Esophagus muscularis mucosa (tissue), 4 donors: ENCODE results near the gene SLC25A11. TPM values are rescaled to one million over a fixed set of nuclear protein-coding genes. Genes with fewer than 3 reads are reported as not detected.

Experiments
- DNase-seq: peaks from one replicate; pipeline ENCODE4 v3.0.0-alpha.2; 2017; ENCODE audit errors: extremely low spot score
- H3K27ac ChIP-seq, 4 donors: fragments of 200-600 bp; sonication (generic); replicated peaks in 1 of 4; 1 replicate in 3 of 4; 2 replicates in 1 of 4; pipeline ENCODE4 v1.5.1; 2016 to 2019; ENCODE audit warnings: mild to moderate bottlenecking in 1 of 4
- H3K27me3 ChIP-seq, 4 donors: fragments of 200-600 bp; sonication (generic); one replicate each; pipeline versions ENCODE4 v1.5.1 to v1.6.0; 2016 to 2019
- H3K36me3 ChIP-seq, 4 donors: fragments of 200-600 bp; sonication (generic); one replicate each; pipeline ENCODE4 v1.5.1; 2016 to 2019
- H3K4me1 ChIP-seq, 4 donors: fragments of 200-600 bp; sonication (generic); one replicate each; pipeline ENCODE4 v1.5.1; 2016 to 2019
- H3K4me3 ChIP-seq, 4 donors: fragments of 200-600 bp; sonication (generic); 1 replicate in 2 of 4; 2 replicates in 2 of 4; pipeline ENCODE4 v1.5.1; 2016 to 2019; ENCODE audit warnings: mild to moderate bottlenecking in 4 of 4, moderate library complexity in 1 of 4
- H3K9me3 ChIP-seq, 4 donors: fragments of 200-600 bp; sonication (generic); 1 replicate in 3 of 4; 2 replicates in 1 of 4; pipeline ENCODE4 v1.5.1; 2016 to 2019
- EP300 ChIP-seq: sonication (generic); formaldehyde crosslinking; IDR thresholded peaks from one replicate; pipeline ENCODE4 v1.6.1; 2017; ENCODE audit warnings: antibody characterized with exemption
- POLR2A ChIP-seq: fragments of 450-650 bp; IDR thresholded peaks from one replicate; pipeline ENCODE4 v1.6.1; 2017; ENCODE audit warnings: antibody characterized with exemption, moderate library complexity, mild to moderate bottlenecking, low read depth
- POLR2AphosphoS5 ChIP-seq, 2 donors: sonication (generic); formaldehyde crosslinking; IDR thresholded peaks; one replicate each; pipeline ENCODE4 v1.6.1; 2017; ENCODE audit warnings: antibody characterized with exemption in 2 of 2
- WGBS: methylation state at CpG from one replicate; pipeline ENCODE4 v1.1.5; 2018; 5-methylcytosine and 5-hydroxymethylcytosine counted together
- intact Hi-C: fragments of 100-400 bp; cut with DNase I; formaldehyde crosslinking; loops from one replicate; pipeline ENCODE4 v1.15.1; 2023
- small RNA-seq, 3 donors: library from RNA; depleted of rRNA; stranded (forward); fragments of <200 nt; gene quantifications; one replicate each; pipeline ENCODE3, GENCODE V24; 2016
- total RNA-seq, 4 donors: library from RNA; depleted of rRNA; stranded (reverse); fragments of >200 nt; gene quantifications; one replicate each; pipeline versions ENCODE4 v1.1.0 to v1.2.1, GENCODE V29; 2016
- TF ChIP-seq, protein P1 (sequence below), 3 experiments: fragments of 200-600 bp in 2 of 3; fragments of 450-650 bp in 1 of 3; sonication (generic) in 2 of 3; IDR thresholded peaks; one replicate each; pipeline ENCODE4 v1.5.1; 2017 to 2019; ENCODE audit warnings: antibody characterized with exemption in 3 of 3, mild to moderate bottlenecking in 2 of 3, moderate library complexity in 1 of 3

Gene SLC25A11
- total RNA-seq, 4 donors from 2014 or later: 38.8 to 73.4 (median 55.5) TPM

DNA sequence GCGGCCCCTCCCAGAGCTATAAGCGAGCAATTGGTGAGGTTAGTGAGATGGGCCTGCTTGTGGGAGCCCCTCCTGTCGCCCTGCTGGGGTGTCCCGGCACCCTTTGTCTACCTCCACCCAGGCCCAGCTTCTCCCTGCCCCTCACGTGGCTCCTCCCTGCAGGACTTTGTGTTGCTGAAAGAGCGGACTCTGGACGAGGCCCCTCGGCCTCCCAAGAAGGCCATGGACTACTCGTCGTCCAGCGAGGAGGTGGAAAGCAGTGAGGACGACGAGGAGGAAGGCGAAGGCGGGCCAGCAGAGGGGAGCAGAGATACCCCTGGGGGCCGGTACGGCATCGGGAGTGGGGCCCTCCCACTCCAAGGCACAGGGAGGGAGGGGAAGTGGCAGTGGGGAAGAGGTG lies 46.6 kb downstream of the SLC25A11 start:
- H3K4me3 ChIP-seq: no peak overlapping the region
- WGBS: 82% methylated on average over 18 of the region's 18 CpGs

DNA sequence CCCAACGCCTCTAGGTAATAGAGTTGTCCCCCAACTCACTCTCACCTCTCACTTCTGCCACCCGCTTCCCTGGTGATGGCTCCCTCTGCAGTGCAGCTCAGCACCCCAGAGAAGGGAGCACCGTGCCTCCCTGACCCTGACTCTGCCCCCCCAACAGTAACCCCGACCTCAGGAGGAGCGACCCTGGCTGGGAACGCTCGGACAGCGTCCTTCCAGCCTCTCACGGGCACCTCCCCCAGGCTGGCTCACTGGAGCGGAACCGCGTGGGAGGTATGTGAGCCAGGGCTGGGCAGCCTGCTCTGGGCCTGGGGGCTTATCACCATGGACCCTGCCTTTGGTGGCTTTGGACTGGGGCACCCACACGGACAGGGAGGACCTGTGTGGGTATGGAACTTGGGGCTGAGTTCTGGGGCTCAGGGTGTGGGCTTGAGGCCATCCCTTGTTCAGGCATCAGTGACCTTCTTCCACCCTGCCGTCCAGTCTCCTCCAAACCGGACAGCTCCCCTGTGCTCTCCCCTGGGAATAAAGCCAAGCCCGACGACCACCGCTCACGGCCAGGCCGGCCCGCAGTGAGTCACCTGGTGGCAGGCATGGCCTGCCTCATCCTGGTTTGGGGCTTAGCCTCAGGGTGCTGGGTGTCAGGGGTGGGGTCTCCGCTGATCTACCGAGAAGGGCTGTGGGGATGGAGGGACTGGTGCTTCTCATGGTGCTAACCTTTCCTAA lies 47.2 kb downstream of the SLC25A11 start:
- intact Hi-C loops: no loop called here
- DNase-seq: no peak
- Histone ChIP-seq H3K4me3 (no peak overlapping the region), H3K36me3 (peaks cover 74 to 96% (median 93%) of the 10 kb centered on the region in 4 donors), H3K27ac (no peak overlapping the region), H3K9me3 (no peaks in the 10 kb centered on the region), H3K27me3 (no peaks in the 10 kb centered on the region), H3K4me1 (peaks cover 0 to 5% (median 0%) of the 10 kb centered on the region in 4 donors)
- 95% methylated on average over 14 of the region's 23 CpGs for WGBS
- TF ChIP-seq POLR2AphosphoS5 (IDR thresholded peaks at IDR 0.05) (no peak), EP300 (no peak), POLR2A (no peak)
- TF ChIP-seq, protein P1, sequence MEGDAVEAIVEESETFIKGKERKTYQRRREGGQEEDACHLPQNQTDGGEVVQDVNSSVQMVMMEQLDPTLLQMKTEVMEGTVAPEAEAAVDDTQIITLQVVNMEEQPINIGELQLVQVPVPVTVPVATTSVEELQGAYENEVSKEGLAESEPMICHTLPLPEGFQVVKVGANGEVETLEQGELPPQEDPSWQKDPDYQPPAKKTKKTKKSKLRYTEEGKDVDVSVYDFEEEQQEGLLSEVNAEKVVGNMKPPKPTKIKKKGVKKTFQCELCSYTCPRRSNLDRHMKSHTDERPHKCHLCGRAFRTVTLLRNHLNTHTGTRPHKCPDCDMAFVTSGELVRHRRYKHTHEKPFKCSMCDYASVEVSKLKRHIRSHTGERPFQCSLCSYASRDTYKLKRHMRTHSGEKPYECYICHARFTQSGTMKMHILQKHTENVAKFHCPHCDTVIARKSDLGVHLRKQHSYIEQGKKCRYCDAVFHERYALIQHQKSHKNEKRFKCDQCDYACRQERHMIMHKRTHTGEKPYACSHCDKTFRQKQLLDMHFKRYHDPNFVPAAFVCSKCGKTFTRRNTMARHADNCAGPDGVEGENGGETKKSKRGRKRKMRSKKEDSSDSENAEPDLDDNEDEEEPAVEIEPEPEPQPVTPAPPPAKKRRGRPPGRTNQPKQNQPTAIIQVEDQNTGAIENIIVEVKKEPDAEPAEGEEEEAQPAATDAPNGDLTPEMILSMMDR (IDR thresholded peaks at IDR 0.05): no peak

More for the DNA sequence above, 46.6 kb downstream of the SLC25A11 start:
- peaks cover 0 to 5% (median under 1%) of the 10 kb centered on the region in 4 donors for H3K4me1 ChIP-seq
- intact Hi-C loops: no loop called here
- no peak for DNase-seq
- no peak overlapping the region for H3K27ac ChIP-seq
- TF ChIP-seq POLR2A (no peak), POLR2AphosphoS5 (IDR thresholded peaks at IDR 0.05) (no peak), EP300 (no peak)
- TF ChIP-seq, protein P1 (IDR thresholded peaks at IDR 0.05): no peak
- peaks cover 73 to 90% (median 87%) of the 10 kb centered on the region in 4 donors for H3K36me3 ChIP-seq
- no peaks in the 10 kb centered on the region for H3K9me3 ChIP-seq
- no peaks in the 10 kb centered on the region for H3K27me3 ChIP-seq

DNA sequence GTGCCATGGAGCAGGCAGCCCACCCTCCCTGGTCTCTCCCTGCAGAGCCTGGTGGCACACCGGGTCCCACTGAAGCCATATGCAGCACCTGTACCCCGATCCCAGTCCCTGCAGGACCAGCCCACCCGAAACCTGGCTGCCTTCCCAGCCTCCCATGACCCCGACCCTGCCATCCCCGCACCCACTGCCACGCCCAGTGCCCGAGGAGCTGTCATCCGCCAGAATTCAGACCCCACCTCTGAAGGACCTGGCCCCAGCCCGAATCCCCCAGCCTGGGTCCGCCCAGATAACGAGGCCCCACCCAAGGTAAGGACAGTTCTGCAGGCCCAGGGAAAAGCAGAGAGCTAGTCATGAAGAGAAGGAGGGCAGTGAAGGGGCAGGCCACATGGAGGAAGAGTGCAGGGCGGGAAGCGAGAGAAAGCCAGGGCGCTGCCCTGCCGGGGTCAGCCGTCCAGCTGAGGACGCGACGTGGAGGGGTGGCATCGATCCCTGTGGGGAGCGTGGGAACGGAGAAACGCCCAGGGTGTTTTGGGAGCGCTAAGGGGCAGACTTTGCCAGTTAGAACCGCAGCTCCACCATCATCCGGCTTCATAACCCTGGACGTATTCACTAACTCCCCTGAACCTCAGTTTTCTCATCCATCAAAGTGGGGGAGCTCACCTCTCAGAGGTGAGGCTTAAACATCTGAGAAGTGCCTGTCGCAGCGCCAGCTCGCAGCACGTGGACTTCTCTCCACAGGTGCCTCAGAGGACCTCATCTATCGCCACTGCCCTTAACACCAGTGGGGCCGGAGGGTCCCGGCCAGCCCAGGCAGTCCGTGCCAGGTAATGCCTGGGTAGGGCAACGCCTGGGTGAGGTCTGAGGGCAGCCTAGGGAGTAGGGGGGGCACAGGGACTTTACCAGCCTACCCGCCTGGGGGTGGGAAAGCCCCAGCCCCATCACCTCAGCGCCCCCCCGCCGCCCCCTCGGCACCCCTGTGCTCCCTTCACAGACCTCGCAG lies 48.1 kb downstream of the SLC25A11 start:
- intact Hi-C loops: loop anchor here (2.0 kb wide), 1 partner anchor 159 kb away; no protein-coding TSS in a partner anchor
- Histone ChIP-seq H3K4me3 (no peak overlapping the region), H3K9me3 (no peaks in the 10 kb centered on the region), H3K27ac (no peak overlapping the region), H3K36me3 (peaks cover 81 to 97% (median 95%) of the 10 kb centered on the region in 4 donors), H3K27me3 (no peaks in the 10 kb centered on the region), H3K4me1 (peaks cover 0 to 5% (median 0%) of the 10 kb centered on the region in 4 donors)
- DNase-seq: no peak
- TF ChIP-seq, protein P1 (IDR thresholded peaks at IDR 0.05): no peak
- TF ChIP-seq POLR2A (no peak), EP300 (no peak), POLR2AphosphoS5 (IDR thresholded peaks at IDR 0.05) (no peak)
- 90% methylated on average over 41 of the region's 42 CpGs for WGBS

DNA sequence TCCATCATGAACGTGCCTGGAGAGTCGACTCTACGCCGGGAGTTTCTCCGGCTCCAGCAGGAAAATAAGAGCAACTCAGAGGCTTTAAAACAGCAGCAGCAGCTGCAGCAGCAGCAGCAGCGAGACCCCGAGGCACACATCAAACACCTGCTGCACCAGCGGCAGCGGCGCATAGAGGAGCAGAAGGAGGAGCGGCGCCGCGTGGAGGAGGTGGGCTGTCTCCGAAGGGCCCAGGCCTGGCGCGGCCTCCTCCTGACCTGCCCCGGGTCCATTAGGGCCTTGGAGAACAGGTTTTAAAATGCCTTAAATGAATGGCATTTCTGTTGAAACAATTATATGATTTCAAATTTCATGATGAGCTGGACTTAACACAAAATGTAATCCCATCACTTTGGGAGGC lies 52.3 kb downstream of the SLC25A11 start:
- TF ChIP-seq POLR2A (no peak), EP300 (no peak), POLR2AphosphoS5 (IDR thresholded peaks at IDR 0.05) (no peak)
- TF ChIP-seq, protein P1 (IDR thresholded peaks at IDR 0.05): no peak
- Histone ChIP-seq H3K9me3 (no peaks in the 10 kb centered on the region), H3K27me3 (no peaks in the 10 kb centered on the region), H3K4me1 (peaks cover 0 to 5% (median 0%) of the 10 kb centered on the region in 4 donors), H3K4me3 (no peak overlapping the region), H3K27ac (no peak overlapping the region), H3K36me3 (peaks cover 63 to 84% (median 82%) of the 10 kb centered on the region in 4 donors)
- no peak for DNase-seq
- intact Hi-C loops: loop anchor here (10.0 kb wide), 2 partner anchors 53 to 183 kb away; partner anchors contain the start of genes MINK1 and PELP1
- 89% methylated on average over 18 of the region's 18 CpGs for WGBS

Small RNAs within 50 kb of the gene (small RNA-seq; reads per million reads assigned to genes)
- gene MIR6864 (0 to 0.51 (median 0.25) reads per million in 3 donors), gene MIR6865 (0 reads per million in 3 donors)

Other genes with a start within 250 kb of the SLC25A11 start
- gene PELP1, start 235.9 kb downstream of the SLC25A11 start, total RNA-seq: 10 to 100 TPM; 17.0 to 35.0 (median 24.0) TPM
- gene ARRB2, start 229.4 kb downstream of the SLC25A11 start, total RNA-seq: 10 to 100 TPM; 25.4 to 41.4 (median 31.4) TPM
- gene MED11, start 208.6 kb downstream of the SLC25A11 start, total RNA-seq: 10 to 100 TPM; 23.3 to 36.4 (median 26.6) TPM
- gene ZMYND15, start 200.2 kb downstream of the SLC25A11 start, total RNA-seq: under 1 TPM in 3 of 4 donors, not detected in 1; 0.23 to 0.50 (median 0.42) TPM
- gene CXCL16, start 200.1 kb downstream of the SLC25A11 start, total RNA-seq: 10 to 100 TPM in 2 of 4 donors, 1 to 10 TPM in 2; 5.8 to 21.7 (median 9.4) TPM
- gene TM4SF5, start 168.2 kb downstream of the SLC25A11 start, total RNA-seq: not detected
- 1 to 10 TPM in 3 of 4 donors, under 1 TPM in 1; 0.86 to 3.3 (median 2.6) TPM for gene VMO1, start 153.7 kb downstream of the SLC25A11 start, total RNA-seq
- not detected for gene GLTPD2, start 151.1 kb downstream of the SLC25A11 start, total RNA-seq
- gene PSMB6, start 143.9 kb downstream of the SLC25A11 start, total RNA-seq: 100 to 1,000 TPM; 162 to 205 (median 190) TPM
- gene PLD2, start 132.9 kb downstream of the SLC25A11 start, total RNA-seq: 10 to 100 TPM in 3 of 4 donors, 1 to 10 TPM in 1; 9.6 to 15.2 (median 12.0) TPM
- gene MINK1, start 106.7 kb downstream of the SLC25A11 start, total RNA-seq: 10 to 100 TPM; 28.8 to 55.2 (median 38.8) TPM
- 1 to 10 TPM in 2 of 4 donors, under 1 TPM in 2; 0.32 to 1.5 (median 0.88) TPM for gene C17orf107, start 40.5 kb downstream of the SLC25A11 start, total RNA-seq
- 1 to 10 TPM in 1 of 4 donors, under 1 TPM in 2, not detected in 1; 0.13 to 1.2 (median 0.63) TPM for gene CHRNE, start 36.9 kb downstream of the SLC25A11 start, total RNA-seq
- gene GP1BA, start 7.8 kb downstream of the SLC25A11 start, total RNA-seq: under 1 TPM in 1 of 4 donors, not detected in 3; 0.33 TPM
- gene RNF167, start 222 bp upstream of the SLC25A11 start, total RNA-seq: 10 to 100 TPM; 59.8 to 96.3 (median 69.5) TPM
- 1,000 to 10,000 TPM; 1,019 to 1,635 (median 1,341) TPM for gene PFN1, start 8.5 kb upstream of the SLC25A11 start, total RNA-seq
- 1 to 10 TPM; 1.2 to 7.2 (median 2.1) TPM for gene ENO3, start 11.1 kb upstream of the SLC25A11 start, total RNA-seq
- gene SPAG7, start 27.8 kb upstream of the SLC25A11 start, total RNA-seq: 10 to 100 TPM; 45.5 to 74.7 (median 63.6) TPM
- 10 to 100 TPM; 24.0 to 48.2 (median 28.4) TPM for gene CAMTA2, start 47.6 kb upstream of the SLC25A11 start, total RNA-seq
- 1 to 10 TPM; 1.3 to 4.6 (median 3.0) TPM for gene INCA1, start 57.5 kb upstream of the SLC25A11 start, total RNA-seq
- gene KIF1C, start 57.9 kb upstream of the SLC25A11 start, total RNA-seq: 100 to 1,000 TPM; 157 to 251 (median 187) TPM
- gene SLC52A1, start 95.4 kb upstream of the SLC25A11 start, total RNA-seq: not detected
- 1 to 10 TPM; 4.1 to 6.2 (median 5.3) TPM for gene ZFP3, start 138.4 kb upstream of the SLC25A11 start, total RNA-seq
- gene ZNF232, start 171.8 kb upstream of the SLC25A11 start, total RNA-seq: 10 to 100 TPM in 2 of 4 donors, 1 to 10 TPM in 2; 8.4 to 12.5 (median 10.8) TPM
- 1 to 10 TPM in 1 of 4 donors, under 1 TPM in 2, not detected in 1; 0.06 to 2.9 (median 0.33) TPM for gene USP6, start 176.0 kb upstream of the SLC25A11 start, total RNA-seq